Renal cortex interstitium (tissue), 11 donors: ENCODE data around the gene C9orf50. TPM values are rescaled to one million over a fixed set of nuclear protein-coding genes. Genes with fewer than 3 reads are reported as not detected.
A peak's percentile ranks its signal among the peaks of the same experiment; 100 is the strongest.

Experiments
- DNase-seq, 11 donors: peaks; one replicate each; pipeline ENCODE4 v3.0.0-alpha.2; 2013; ENCODE audit warnings: low read depth in 9 of 11, low spot score in 4 of 11; ENCODE audit errors: extremely low read depth in 1 of 11
- polyA plus RNA-seq, 3 donors: library from polyadenylated mRNA; unstranded; fragments of 120-200 nt; gene quantifications; one replicate each; pipeline ENCODE4 v1.2.1, GENCODE V29; 2013; ENCODE audit not compliant: insufficient read length in 3 of 3

C9orf50 gene
- polyA plus RNA-seq, 3 donors, result 0.69 to 1.4 TPM; not detected in 1

DNA sequence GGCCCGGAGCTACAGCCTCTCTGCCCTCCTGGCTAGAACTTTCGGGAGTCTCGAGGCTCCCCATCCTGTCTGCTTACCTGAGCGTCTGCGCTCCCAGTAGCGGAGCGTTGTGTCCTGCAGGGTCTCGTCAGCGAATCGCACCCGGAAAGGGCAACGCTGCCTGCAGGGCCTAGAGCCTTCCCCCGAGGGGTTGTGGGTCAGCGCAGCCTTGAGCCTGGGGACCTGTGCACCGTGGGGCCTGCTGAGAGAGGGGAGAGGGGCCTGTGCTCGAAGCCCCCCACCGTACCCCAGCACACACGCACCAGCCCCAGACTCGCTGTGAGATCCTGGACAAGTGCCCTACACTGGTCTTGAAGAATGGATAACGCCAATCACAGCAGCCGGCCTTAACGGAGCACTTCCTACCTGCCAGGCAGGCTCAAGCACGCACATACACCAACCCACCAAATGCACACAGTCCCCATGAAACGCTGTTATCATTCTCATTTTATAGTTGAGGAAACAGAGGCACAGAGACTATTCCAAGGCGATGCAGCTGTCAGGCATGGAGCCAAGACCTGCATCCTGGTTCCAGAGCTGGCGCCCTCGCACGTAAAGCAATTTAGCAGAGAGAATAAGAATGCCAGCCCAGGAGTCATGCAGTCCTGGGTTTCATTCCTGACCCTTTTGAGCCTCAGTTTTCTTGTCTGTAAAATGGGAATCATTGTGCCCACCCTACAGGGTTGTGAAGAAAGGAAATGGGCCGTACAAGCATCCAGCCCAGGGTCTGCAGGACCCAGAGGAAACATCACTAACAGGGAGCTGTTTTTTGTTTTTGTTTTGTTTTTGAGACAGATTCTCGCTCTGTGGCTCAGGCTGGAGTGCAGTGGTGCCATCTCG lies 5.3 kb downstream of the C9orf50 start:
- DNase-seq, result no peak

DNA sequence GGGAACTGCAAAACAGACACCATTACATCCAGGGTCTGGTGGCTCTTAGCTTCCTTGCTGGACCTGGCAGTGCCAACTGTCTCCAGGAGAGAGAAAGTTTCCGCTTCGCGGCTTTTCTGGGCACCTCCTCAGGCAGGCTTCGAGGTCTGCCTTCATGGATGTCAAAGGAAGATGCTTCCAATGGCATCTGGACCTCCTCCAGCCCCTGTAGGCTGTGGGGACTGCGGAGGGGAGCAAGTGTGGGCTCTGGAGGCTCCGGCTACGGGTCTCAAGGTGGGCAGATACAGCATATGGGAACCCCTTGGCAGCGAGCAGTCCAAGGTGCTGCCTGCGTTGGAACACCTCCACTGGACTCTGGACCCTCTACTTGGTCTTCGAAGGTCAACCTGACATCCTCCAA lies 6.0 kb downstream of the C9orf50 start:
- no peak for DNase-seq

DNA sequence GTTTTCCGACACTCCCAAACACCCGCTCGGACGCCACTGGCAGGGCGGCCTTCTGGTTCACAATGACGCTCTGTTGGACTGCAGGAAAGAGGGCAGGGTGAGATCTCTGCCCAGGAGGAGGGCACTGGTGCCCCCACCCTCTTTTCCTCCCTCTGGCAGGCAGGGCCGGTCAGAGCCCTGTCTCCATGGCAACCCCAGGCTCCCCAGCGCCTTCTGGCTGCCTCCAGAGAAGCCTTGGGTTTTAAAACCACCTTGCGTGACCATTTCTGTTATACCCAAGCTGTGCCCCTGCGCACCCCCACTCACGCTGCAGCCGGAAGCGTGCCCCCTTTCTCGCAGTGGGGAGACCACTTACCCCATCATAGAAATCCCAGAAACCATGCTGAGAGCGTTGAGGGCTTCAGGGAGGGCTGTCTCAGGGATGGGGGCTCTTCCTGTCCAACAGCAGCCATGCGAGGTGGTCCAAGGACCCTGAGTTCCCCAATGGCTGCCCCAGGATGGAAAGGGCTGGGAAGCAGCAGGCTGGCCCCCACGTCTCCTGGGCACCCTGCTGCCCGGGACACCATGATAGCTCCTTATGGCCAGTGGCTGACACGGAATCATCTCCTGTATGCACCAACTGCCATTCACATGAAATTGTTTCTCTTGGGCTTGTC lies 7.3 kb downstream of the C9orf50 start:
- DNase-seq, result peak in 2 of 11 donors; percentile 60 to 77

DNA sequence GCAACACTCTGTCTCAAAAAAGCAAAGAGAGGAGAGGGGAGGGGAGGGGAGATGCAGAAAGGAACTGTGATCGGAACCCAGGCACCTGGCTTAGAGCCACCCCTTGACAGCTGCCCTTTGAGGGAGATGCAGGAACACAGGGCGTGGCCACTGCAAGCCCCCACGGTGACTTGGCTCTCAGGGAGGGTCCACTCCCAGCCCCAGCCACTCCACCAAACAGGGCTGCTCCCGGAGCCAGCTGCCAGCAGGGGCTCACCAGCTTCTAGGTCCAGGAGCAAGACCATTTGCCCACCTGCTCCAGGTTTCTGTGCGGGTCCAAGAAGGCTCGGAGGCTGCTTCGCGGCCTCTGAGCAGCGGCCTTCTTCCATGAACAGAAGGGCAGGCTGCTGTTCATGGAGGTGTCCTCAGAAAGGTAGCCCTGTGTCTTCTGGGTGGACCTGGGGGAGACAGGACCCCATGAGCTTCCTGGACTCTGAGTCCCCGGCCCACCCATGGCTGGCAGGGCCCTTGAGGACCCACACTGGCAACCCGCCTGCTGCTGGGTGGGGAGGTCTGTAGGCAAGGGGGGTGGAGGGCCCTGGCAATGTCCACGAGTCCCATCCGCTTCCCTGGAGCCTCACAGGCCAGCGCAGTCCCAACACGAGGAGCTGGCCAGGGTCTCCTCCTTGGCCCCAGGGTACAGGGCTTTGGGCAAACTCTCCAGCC lies 7.9 kb downstream of the C9orf50 start:
- no peak for DNase-seq

DNA sequence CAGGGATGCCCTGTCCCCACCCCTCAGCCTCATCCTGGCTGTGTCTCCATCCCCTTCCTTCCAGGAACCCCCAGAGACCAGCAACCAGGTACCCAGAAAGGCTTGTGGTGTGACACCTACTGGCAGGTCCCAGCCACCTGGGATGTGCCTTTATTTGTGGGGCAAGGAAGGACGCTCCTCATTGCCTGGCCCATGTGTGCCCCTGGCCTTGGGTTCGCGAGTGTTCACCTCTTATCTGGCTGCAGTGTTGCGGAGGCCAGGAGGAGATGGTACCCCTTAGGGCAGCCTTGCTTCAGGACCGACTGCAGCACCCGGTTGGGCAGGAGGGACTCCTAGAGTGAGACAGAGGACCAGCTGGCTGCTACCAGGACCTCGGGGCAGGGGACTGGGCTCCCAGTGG lies 8.8 kb downstream of the C9orf50 start:
- no peak for DNase-seq

DNA sequence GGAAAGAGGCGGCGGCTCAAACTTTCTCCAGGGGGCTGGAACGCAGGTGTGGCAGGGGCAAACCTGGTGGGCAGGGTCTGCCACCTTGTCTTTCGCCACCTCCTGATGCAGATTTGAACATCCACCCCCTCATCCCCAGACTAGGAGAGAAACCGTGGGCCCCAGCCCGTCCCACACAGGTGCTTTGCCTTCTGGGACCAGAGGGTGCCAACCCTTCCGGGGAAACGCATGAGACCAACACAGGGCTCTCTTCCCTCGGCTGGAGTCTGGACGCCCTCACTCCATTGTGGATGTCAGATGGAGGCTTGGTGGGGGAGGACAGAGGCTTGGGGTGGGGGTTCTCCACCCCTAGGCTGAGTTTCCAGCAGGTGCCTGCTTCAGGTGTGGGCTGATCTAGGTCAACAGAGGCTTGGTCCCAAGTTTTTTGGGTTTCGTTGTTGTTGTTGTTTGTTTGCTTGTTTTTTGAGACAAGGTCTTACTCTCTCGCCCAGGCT lies 9.5 kb downstream of the C9orf50 start:
- no peak for DNase-seq

DNA sequence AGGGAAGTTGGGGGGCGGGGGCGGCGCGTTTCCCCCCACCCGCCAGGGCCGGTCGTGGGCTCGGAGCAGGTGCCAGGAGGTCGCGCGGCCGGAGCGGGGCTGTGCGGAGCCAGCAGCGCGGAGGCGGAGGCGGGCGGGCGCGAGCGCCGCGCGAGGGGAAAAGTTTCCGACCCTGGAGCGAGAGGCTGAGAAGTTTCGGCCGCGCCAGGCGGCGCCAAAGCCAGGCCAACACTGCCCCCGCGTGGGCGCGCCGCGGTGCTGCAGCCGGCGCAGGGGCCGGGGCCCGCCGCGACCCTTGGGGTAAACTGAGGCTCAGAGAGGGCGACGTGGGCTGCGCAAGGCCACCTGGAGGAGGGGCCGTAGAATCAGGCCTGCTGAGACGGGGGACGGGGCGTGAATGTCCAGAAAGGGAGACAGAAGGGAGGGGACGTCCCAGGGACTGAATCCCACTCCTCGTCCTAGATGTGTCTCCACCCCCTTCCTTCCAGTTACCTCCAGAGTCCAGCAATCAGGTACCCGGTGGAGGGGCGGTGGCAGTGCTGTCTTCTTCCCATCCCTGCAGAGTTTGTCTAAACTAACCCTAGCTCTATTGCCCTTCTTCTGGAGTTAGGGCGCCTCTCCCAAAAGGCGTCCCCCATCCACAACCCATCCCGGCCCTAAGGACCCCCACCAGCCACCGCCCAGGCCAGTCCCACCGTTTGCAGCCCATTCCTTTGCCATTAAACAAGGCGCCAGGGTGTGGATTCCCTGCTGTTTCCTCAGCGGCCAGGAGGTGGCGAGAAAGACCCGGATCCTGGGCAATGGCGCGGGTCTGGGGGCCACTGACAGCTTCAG lies 10.2 kb downstream of the C9orf50 start:
- peak in 1 of 11 donors; percentile 66 for DNase-seq

DNA sequence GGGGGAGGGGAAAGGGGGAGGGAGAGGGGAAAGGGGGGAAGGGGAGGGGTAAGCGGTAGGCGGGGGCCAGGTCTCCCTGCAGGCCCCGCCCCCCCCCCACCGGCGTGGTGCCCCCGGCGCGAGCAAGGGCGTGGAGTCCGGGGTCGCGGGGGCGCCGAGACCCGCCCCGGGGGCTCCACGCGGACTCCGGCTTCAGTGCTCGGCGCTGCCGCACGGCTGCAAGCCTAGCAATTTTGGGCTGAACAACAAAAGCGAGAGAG lies 10.8 kb downstream of the C9orf50 start:
- DNase-seq, result no peak

DNA sequence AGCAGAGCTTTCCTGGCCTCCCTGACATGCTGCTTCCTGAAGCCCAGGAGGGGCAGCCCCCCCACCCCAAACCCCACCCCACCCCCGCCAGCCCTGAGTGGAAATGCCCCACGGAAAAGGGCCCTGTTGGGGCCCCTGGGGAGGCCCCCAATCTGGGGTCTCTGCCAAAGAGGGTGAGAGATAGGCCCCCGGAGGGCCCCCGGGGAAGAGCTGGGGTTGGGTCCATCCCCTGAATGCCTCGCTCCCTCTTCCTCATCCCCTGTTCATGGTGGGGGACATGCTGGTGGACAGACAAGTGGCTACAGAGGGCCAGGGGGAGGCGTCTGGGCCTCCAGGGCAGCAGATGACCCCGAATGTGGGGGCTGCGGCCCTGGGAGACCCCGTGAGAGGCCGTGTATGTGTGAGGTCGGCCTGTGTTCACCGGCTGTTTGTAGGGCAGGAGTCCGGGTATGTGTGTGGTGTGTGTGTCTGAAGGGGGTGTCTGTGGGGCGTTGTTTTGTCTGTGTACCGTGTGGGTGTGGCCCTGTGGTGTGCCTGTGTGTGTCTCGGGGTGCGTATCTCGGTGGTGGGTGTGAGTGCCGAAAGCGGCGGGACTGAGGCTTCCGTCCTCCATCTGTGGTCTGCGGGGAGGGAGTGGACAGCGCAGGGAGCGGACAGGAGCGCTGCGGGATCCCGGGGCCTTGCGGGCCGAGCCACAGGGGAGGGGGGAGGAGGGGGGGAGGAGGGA lies 11.3 kb downstream of the C9orf50 start:
- no peak for DNase-seq

DNA sequence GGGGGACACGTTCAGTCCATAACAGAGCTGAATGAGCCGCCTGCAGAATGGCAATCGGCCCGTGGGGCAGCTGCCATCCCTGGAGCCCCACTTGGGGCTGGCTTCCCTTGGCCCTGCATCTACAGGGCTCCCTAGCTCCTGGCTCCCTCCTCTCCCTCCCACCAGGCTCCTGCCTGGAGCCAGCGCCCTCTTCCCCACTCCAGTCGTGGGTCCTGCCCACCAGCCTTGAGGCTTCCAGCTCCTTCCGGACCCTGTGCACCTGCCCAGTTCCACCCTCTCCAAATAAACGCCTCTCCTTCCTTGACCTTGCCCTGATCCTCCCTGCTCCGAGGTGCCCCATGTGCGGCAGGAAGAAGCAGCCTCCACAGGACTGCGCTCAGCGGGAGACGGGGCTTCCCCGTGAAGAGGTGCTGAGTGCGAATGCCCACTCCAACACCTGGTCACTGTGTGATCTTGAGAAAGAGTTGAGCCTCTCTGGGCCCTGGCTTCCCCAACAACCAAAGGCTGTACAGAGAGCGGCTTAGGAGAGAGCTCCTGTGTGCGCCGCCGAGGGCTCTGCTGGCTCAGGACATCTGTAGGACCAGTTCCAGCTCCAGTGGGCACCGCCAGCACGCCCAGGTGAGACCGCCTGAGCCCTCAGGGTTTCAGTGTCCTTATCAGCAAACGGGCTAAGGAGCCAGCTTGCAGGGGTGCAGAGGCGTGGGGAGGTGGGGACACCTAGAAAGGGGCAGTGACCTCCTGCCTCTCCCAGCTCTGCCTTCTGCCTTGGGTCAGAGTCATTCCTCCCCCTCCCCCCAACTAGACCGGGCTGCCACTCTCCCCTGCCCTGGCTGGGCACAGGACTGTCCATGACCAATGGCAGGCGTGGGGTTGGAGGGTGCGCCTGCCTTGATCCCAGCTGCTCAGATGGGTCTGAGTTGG lies 12.1 kb downstream of the C9orf50 start:
- no peak for DNase-seq

DNA sequence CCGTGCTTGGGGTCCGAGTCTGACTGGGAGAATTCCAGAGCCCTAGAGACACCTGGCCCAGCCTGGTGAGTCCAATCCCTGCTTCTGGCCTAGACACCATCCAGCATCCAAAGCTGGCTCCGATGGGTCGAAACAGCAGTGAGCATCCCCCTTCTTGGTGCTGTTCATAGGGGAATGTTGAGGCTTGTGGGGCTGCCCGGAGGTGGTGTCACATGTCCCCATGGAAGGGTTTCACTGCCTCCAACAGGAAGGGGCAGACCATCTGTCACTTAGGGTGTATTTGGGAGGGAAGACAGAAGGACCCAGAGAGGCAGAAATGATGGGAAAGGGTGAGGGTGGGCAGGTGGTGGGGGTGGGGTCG lies 13.9 kb downstream of the C9orf50 start:
- DNase-seq, result no peak

DNA sequence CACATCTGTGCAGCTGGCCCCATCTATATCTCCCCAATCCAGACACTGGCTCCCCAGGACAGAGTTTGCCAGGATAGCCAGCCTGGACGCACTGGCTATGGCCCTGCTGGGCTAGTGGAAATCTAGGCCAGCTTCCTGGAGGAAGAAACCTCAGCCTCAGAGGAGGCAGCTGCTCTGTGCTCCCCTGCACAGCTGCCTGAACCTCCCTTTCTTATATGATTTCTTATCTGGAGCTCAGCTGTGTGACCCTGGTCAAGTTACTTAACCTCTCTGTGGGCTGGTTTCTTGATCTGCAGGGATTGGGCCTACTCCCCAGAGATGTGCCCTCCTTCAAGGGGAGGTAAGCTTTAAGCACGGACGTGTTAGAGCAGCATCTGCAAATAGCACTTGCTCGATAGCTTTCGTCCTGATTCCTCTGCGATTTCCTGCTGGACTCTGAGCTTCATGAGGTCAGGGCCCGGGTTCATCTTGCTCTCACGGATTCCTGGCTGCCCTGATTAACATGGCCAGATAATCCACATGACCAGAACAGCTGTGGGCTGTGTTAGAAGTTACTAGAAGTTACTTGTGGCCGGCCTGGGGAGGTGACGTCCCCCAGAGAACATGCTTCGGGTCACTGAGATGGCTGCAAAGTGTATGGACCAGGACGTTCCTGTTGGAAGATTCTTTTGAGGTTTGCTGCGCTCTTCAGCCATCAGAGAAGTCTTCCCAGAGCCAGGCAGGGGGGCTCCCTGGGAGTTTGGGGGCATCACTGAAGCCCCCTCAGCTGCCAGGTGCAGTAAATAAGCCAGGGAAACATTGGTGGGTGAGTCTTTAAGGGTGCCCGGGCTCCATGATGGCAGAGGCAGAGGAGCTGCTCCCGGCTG lies 14.5 kb downstream of the C9orf50 start:
- no peak for DNase-seq

DNA sequence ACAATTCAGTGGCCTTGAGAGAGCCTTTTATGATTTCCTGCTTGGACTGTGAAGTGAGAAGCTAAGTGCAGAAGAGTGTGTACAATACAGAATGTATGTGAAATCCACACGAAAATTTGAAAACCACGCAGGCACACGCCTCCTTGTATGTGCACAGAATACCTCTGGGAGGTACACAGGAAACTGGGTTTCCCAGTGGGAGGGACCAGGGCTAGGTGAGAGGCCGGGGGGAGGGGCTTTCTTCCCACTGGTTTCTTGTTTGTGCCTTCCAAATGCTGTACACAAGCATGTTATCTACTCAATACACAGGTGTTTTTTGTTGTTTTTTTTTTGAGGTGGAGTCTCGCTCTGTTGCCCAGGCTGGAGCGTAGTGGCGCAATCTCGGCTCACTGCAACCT lies 16.1 kb downstream of the C9orf50 start:
- no peak for DNase-seq

DNA sequence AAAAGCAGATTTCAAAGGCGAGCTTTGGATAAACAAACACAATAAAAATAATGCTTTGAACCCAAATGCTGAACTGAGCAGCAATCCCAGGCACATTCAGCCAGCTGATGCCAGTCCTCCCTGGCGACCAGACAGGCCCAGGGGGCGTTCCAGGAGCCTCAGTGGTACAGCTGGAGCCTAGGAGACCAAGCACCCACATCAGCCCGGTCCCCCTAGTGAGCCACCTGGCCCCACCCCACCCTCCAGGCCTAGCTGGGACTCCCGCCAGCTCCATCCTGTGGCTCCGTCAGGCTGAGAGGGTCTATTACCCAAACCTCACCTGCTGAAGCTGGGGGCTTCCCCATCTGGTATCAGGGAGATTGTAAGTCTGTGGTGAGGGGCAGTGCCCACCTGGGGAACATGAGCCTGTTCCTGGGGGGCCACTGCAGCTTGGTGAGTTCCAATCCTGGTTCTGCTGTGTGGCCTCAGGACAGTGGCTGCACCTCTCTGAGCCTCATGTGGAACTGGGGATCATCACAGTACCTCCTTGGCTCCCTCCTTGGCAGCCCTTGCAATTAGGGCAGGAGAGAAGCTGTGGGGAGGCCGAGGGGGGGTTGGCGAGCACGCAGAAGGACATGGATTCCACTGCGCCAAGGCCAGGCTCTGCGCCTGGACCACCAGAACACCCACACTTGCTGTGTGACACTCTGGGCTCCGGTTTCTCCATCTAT lies 16.7 kb downstream of the C9orf50 start:
- no peak for DNase-seq

DNA sequence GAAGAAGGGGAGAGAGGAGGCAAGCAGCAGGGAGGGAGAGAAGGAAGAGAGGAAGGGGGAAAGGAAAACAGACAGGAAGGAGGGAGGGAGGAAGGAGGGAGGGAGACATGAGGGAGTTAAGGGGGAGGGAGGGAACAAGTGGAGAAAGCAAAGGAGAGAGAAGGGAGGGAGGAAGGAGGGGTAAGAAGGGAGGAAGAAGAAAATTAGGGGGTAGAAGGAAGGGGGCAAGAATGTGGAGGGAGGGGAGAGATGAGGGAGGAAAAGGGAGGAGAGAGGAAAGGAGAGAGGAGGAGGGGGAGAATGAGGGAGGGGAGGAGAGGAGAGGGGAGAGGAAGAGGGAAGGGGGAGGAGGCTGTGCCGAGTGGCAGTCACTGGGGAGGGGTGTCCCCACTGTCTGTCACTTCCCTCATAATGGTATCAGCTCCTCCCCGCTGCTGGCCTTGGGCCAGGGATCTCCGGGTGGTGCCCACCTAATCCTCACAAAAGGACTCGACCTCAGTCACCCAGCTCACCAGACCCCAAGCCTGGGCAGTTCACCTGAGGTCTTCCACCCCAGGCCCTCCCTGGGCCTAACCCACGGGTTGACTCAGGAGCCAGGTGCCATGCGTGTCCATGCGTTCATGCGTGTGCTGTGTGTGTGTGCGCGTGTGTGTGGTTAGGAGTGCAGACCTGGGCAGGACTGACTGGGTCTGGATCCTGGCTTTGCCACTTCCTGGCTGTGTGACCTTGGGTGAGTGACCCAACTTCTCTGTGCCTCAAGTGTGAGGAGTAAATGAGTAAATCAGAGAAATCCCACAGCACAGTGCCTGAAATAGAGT lies 18.1 kb downstream of the C9orf50 start:
- DNase-seq, result no peak
